Measurements from ENCODE around the gene MLXIP.
"Not testable (repeated sequence)": the region's sequence is repeated elsewhere in the genome, so short reads cannot be mapped to it uniquely, and the experiment has no call there.

The MLXIP gene

DNA sequence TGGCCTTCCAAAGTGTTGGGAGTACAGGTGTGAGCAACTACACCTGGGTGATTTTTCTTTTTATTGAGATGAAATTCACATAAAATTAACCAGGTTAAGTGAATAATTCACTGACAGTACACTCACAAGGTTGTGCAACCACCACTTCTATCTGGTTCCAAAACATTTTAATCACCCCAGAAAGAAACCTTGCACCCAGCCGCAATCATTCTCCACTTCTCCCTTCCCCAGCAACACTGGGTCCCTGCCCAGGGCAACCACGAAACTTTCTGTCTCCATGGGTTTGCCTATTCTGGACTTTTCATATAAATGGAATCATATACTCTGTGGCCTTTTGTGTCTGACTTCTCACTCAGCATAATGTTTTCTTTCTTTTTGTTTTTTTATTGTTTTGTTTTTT, 26.3 kb upstream of the MLXIP start:
- no peak for DNase-seq

DNA sequence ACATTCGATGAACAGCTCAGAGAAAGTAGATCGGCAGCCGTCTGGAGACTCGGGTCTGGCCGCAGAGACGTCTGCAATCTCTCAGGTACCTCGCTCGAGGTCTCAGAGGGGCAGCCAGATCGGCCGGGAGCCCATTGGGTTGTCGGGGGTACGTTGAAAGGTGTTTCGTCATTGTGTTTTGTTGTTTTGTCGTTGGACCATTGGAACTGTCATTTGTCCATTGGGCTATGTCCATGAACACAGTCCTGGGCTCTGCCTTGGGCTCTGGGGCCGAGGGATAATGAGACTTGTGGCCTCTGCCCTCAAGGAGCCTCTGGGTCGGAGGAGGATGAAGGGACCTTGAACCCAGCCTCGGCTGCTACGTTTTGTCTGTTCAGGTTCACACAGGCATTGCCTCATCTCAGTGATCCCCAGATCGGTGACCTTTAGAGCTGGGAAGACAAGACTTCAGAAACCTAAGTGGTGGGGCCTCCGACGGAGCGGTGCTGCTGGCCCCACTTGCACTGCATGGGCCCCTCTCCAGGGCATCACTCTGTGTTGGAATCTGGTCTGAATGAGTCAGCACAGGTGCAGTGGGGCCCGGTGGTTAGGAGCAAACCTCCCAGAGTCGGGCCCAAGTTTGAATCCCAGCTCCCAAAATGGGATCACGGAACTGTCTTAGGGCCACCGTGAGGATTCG, 23.6 kb upstream of the MLXIP start:
- DNase-seq, result no peak

DNA sequence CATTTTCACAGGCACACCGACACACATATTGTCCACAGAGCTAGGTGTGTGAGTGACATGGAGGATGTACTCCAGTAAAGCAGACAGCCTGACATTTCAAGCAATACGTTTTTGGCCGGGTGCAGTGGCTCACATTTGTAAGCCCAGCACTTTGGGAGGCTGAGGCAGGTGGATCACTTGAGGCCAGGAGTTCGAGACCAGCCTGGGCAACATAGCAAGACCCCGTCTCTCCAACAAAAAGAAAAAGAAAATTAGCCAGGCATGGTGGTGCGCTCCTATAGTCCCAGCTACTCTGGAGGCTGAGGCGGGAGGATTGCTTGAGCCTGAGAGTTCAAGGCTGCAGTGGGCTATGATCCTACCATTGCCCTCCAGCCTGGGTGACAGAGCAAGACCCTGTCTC, 22.1 kb upstream of the MLXIP start:
- not testable (repeated sequence) for DNase-seq

DNA sequence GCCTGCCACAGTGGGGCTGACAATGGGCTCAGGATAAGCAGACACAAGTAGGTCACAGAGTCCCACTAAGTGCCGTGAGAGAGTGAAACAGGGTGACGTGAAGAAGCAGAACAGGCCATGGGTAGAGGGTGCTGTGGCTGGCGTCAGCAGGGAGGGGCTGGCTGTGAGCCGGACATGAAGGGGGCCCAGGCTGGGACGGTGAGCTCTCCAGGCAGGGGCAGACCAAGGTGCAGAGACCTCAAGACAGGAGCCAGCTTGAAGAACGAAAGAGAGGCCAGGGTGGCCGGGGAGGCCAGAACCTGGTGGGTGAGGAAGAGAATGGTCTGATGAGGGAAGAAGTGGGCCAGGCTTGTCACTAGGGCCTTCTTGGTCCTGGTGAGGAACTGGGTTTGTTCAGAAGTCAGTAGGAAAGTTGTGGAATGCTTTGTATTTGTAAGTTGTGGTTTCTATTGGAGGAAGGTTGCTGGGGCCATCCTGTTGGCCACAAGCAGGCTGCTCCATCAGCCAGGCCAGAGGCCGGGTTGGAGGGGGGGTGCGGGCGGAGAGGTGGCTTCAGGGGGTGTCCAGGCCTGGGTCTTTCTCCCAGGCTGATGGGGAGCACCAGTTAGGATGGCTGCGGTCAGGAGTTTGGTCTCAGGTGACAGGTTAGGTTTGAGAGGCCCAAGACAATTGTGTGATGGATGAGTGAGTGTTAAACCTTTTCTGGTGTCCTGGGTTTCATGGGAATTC, 21.4 kb upstream of the MLXIP start:
- DNase-seq, result no peak

DNA sequence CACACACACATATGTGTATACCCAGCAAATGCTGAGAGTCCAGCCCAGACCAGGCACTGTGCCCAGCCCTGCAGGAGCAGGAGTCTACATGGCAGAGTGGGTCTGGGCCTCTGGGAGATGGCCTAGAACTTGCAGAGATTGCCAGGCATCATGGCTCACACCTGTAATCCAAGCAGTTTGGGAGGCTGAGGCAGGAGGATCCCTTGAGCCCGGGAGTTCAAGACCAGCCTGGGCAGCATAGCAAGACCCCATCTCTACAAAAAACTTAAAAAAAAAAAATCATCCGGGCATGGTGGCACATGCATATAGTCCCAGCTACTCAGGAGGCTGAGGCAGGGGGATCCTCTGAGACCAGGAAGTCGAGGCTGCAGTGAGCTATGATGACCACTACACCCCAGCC, 20.8 kb upstream of the MLXIP start:
- DNase-seq, result no peak

DNA sequence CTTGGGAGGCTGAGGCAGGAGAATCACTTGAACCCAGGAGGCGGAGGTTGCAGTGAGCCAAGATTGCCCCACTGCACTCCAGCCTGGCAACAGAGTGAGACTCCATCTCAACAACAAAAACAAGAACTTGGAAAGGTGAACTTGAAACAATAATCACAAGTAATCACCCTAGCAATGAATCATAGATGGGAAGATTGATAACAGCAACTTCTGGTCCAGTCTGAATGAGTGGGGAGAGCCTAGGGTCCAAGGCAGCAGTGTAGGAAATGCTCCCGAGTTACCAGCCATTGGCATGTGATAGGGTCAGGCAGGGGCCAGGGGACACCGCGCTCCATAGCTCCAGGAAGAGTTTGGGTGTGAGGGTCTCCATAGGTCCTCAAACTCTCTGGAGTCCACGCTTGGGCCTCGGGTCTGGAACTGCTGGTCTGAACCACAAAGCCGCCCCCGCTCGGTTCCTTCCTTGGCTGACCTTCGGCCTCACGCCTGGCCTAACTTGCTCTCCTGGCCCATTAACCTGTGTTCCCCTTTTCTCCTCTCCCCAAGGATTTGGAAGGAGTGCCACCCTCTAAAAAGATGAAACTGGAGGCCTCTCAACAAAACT, 19.9 kb upstream of the MLXIP start:
- no peak for DNase-seq

DNA sequence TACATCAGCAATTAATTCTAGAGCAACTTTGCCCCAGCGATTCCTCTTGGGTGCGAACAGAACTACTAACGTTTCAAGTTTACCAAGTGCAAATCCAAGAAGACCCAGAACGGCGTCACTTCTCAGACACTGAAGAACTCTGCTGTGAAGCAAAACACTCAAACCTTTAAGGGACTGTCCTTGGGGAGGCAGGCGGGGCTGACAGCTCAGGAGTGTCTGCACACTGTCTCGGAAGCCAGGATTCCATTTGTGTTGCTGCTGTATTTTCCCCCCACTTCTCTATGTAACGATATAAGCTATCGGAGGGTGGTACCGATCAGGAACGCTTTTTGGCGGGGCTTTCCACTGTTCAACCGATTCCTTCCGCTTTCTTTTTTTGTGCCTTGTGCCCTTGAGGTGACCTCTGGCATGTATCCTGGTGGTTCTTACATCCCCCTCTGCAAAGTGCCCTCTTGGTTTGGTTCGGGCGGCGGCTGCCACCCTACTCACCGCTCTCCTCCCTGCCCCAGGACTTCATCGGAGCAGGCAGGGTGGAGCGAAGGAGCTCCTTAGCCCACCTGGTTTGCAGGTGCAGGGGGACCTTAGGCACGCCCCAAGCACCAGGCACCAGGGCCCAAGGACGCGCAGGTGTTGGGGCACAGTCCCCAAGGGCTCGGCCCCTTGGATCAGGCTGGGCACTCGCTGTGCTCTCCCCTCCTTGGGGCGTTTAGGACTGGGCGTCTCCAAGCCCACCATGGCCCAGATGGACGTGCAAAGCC, 19.2 kb upstream of the MLXIP start:
- DNase-seq, result no peak

DNA sequence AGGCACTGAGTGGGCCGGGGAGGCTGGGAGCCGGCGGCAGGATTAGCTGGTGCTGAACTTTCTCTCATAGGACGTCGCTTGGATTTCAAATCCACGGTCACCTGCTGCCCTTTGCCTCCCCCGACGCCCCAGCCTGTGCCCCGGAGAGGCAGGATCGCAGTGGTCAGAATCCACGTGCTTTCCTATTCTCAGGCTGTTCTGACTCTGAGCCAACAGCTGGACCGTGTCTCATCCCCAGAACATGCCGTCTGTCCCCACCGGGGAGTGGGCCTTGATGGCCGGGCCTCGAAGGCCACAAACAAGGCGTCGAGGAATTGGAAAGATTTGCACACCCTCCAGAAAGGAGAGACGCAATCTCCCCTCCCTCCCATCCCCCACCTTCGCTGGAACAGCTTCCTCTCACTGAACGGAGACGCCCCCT, 18.5 kb upstream of the MLXIP start:
- DNase-seq, result no peak

DNA sequence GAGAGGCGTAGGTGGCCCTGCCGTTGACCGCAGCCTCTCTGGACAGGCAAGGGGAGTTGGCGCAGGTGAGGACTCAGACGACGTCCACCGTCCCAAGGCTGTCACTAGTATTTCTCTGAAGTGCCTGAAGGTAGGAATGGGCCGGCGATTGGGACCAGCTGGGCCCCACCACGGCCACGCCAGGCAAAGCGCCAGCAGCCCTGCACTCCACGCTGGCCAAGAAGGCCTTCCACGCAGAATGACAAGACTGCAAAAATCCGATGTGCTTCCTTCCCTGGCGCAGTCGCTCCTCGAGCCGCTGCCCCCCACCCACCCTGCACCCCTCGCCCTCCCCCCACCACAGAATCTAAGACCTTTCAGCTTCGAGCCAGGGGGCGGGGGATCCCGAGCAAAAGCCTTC, 17.3 kb upstream of the MLXIP start:
- DNase-seq, result no peak

DNA sequence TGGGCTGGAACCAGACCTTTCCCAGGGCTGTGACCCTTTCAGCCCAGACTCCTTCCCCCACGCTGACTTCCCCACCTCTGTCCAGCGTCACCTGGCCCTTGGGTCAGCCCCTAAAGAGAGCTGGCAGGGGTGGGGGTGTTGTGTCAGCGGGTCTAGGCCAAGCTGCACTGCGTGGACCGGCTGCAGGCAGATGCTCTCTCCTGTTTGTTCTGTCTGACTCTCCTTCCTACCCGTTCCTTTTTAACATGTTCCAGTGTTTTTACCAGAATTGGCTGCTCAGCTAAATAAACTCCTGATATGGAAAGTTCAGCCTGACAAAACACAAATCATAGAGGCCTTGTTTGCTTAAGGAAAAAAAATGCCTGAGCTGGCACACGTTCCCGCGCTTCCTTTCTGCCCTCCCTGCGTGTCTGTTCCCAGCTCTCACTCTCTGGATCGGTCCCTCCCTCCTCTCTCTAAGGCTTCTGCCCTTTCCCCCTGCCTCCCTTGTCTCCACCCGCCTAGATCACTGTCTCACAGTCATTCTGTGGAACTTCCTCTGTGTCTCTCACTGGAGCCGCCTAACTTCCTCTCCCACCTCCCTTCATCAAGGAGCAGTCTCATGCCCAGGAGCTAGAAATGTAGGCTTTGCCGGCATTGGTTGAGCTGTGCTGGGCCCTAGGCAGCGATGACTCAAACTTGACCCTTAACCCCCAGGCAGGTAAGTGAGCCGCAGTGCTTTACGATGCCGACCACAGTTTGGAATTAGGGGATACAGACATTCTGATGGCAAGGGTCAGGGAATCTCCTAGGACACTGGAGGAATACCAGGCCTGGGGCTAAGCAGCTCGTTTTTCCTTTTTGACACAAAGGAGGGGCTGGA, 15.5 kb upstream of the MLXIP start:
- DNase-seq, result no peak

DNA sequence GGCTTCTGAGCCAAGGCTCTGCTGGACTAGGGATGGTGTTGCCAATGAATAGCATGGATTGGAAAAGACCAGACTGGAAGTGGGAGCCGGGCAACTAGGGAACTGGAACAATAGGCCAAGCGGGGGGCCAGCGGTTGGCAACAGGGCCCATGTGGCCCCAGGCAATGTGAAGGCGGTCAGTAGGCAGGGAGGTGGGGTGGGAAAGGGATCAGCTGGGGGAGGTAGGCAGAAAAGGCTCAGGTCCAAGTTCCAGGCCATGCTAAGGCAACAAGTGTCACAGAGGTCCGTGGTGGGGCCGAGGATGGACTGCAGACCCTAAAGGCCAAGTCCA, 14.9 kb upstream of the MLXIP start:
- no peak for DNase-seq

DNA sequence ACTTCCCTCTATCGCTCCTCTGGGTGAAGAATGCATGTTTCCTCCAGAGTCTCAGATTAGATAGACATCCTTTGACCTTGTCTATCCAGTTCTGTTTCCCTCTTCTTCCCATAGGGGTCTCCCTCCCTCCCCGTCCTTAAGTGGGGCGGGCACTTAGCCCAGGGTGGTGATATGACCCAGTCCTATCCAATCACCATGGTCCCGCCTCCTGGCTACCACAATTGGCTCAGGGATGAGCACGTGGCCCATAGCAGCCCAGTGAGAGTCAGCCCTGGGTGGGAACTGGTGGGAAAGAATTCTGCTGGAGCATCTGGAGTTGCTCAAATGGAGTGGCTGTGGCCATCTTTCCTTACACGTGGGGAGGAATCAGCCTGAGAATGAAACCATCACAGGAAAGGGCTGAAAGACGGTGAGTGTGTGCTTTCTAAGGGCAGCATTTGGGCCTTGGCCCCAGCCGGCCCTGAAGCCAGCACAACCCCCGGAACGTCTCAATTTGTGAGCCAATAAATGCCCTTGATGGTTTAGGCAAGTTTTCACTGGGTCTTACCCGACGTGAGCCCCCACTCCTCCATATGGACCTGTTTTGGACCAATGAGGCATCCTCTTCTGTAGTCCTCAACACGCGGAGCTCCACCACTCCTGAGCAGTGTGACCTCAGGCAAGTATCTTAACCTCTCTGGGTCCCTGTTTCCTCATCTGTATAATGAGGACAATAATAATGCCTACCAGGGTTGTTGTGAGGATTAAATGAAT, 14.4 kb upstream of the MLXIP start:
- peak; percentile 68 for DNase-seq

DNA sequence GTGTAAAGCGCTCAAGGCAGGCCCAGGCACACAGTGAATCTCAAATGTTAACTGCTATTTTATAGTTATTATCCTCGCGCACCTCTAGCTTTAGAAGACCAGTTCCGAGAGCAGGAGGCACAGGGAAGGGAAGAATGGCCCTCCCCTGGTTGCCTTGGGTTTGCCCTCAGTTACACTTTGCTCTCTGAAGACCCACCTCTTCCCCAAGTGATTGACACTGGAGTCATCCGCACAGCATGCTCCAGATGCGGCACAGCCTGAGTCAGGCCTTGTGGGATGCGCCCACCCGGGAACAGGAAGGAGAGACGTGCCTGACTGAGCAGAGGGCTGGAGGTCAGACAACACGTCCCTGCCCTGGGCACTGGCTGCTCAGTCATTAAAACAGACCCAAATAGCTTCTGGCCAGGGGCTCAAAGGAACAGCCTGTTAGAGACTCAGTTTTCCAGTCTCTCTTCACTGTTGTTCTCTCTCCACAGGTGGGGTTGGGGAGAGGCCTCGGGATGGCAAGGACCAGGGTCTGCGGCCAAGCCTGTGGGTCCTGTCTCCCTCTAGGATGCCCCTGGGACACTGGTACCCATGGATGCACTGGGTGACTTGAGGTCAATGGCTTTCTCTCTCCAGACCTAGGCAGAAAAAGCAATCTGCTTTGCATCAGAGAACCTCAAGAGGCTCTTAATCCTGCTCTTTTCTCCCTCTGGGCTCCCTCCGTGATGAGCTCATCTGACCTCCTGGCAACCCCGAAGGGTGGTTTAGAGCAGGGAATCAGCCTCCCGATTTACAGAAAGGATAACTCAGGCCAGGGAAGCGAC, 13.6 kb upstream of the MLXIP start:
- no peak for DNase-seq

DNA sequence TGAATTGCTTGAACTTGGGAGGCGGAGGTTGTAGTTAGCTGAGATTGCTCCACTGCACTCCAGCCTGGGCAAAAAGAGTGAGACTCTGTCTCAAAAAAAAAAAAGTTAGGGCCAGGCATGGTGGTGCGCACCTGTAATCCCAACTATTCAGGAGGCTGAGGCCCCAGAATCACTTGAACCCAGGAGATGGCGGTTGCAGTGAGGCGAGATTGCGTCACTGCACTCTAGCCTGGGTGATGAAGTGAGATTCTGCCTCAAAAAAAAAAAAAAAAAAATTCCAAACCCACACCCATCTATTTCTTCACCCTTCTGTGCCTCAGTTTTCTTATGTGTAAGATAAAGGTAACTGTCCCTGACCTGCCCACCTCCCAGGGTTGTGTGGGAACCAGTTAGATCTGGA, 11.0 kb upstream of the MLXIP start:
- DNase-seq, result no peak

DNA sequence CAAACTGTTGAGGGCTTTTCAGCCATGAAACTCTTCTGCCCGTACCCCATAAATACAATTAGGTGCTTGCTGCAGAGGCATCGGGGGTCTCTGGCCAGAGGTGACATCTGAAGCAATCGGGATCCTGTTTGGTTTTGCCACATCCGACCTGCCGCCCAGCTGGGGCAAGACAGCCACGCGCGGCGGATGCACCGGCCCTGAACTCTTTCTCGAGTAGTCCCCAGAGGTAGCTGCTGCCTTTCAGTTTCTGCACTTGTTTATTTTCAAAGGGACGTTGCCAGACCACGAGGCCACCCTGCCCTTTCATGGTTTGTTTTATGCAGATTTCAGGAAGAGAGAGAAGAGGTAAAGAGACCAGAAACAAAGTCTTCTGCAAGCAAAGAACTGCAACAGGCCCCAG, 10.6 kb upstream of the MLXIP start:
- DNase-seq, result peak; percentile 43

DNA sequence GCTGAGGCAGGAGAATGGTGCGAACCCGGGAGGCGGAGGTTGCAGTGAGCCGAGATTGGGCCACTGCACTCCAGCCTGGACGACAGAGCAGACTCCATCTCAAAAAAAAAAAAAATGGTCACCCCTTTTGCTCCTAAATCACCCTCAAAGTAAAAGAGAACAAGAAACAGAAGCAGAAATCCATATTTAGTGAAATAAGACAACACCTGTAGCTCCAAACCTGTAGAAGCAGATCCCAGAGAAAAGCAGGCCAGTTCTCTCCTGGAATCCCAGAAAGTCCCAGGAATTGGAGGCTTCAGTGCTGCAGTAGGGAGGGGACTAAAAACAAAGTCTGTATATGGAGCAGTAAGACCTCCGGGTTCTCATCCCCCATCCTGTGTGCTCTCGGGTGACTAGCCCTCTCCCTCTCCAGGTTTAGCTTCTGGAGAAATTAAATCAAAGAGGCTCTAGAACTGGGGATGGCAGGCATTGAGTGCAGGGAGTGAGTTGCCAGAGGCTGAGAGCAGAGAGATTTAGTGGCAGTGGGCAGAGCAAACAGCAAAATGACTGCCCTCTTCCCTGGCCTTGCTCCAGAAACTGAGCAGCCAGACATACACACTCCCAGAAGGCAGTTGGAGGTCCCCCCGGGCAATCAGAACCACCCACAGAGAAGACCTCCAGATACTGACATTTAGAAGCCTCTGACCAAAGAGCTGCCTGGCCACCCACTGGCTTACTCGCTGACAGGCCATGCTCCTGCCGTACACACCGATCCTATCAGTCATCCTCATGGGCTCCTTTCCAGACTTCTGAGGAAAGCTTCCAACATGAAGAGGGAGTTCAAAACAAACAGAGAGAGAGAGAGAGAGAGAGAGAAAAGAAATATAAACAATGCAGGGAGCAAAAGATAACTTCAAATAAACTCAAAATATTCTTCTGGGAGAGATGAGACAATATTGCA, 6.3 kb upstream of the MLXIP start:
- DNase-seq, result no peak

DNA sequence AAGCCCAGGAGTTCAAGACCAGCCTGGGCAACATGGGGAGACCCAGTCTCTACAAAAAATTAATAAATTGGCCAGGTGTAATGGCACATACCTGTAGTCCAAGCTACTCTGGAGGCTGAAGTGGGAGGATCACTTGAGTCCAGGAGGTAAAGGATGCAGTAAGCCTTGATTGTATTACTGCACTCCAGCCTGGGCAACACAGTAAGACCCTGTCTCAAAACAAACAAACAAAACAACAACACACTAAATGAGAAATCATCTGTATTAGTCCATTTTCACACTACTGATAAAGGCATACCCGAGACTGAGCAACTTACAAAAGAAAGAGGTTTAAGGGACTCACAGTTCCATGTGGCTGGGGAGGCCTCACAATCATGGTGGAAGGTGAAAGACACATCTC, 4.7 kb upstream of the MLXIP start:
- no peak for DNase-seq

DNA sequence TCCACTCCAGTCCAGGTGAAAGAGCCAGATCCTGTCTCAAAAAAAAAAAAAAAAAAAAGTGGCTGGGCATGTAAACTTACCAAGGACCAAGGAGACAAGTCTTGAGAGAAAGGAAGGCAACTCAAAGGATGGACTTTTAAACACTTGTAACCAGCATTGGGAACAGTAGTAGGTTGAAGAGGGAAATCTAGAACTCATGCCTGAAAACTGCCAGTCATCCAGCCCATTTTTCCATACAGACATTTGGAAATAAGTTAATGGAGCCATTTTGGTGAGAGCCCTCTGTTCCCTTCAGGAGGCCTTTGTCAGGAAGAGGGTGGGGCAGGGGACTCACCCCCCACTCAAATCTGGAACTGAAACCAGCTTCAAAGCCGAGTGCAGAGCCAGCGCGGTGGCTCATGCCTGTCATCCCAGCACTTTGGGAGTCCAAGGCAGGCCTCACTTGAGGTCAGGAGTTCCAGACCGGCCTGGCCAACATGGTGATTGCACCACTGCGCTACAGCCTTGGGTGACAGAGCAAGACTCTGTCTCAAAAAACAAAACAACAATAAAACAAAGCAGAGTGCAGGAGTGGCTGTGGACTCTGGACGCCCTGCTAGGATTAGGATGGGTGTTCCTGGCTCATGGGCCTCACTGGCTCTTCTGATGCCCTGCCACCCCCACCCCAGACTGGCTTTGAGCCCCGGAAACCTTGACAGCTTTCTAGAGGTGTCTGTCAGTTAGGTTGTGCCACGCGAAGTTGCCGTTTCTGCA, 1.6 kb upstream of the MLXIP start:
- peak; percentile 29 for DNase-seq

DNA sequence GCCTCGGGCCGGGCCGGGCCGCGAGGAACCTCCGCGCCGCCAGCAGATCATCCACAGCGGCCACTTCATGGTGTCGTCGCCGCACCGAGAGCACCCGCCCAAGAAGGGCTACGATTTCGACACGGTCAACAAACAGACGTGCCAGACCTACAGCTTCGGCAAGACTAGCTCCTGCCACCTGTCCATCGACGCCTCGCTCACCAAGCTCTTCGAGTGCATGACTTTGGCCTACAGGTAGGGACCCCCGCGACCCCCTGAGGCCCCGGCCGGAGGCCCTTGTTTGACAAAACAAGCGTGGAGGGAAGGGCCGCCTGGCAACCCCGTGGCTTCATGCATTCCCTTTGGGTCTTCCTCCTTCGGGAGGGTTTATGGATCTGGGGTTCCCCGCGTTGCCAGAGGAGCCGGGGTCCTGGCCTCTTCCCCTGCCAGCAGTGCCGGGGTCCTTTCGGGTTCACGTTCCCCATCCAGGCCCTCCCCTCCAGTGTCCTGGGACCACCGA, 526 bp downstream of the MLXIP start:
- DNase-seq, result peak; percentile 50
